HepG2 (cell line): ENCODE measurements around the gene SPACDR. TPM values are rescaled to one million over a fixed set of nuclear protein-coding genes. Genes with fewer than 3 reads are reported as not detected.
A peak's percentile ranks its signal among the peaks of the same experiment; 100 is the strongest.

Source experiments
- ATAC-seq: fragments of 200-7000 bp; cut with Tn5 transposase; 3 replicates; pipeline ENCODE4 v1.9.1; 2020; ENCODE audit warnings: mild to moderate bottlenecking, moderate library complexity
- BruUV-seq: library from RNA; stranded (reverse); fragments of 400-500 nt; replicated peaks from 2 replicates; lab custom pipeline; 2021; lab: Mats Ljungman, UMichigan
- CTCF ChIA-PET: fragments of 300-600 bp; formaldehyde crosslinking; extraction: SDS; loops from one replicate; lab custom pipeline; 2021; ENCODE audit warnings: low total read pairs, inconsistent platforms, low intra/inter-chr PET ratio; lab: Yijun Ruan, JAX
- POLR2A ChIA-PET: fragments of 350-600 bp; sonication (Branson Sonifier 250); formaldehyde crosslinking; loops from one replicate; lab custom pipeline; 2020; ENCODE audit warnings: antibody characterized with exemption, inconsistent platforms; lab: Yijun Ruan, JAX
- DNase-seq: peaks from one replicate; pipeline ENCODE4 v3.0.0-alpha.2; 2015; ENCODE audit warnings: low spot score
- FAIRE-seq: peaks from 3 replicates; lab custom pipeline; 2011; peaks lifted over from hg19 to GRCh38; lab: Jason Lieb, UNC
- H2AFZ ChIP-seq: one replicate; pipeline ENCODE4 v1.6.1; 2011; ENCODE audit warnings: low read length, inconsistent platforms
- H3K27ac ChIP-seq: fragments of 300-600 bp; 3 replicates; pipeline ENCODE4 v1.8.0; 2011; ENCODE audit warnings: mixed run types, mild to moderate bottlenecking, mixed read lengths, low read length, inconsistent platforms; ENCODE audit not compliant: insufficient read depth; ENCODE audit errors: extremely low read length
- H3K27me3 ChIP-seq, 2 experiments: fragments of 200-600 bp in 1 of 2; 2 replicates in 1 of 2; 3 replicates in 1 of 2; pipeline versions ENCODE4 v1.6.0 to v1.8.0; 2011; ENCODE audit warnings: low read length in 2 of 2, mild to moderate bottlenecking in 2 of 2, moderate library complexity in 2 of 2, inconsistent platforms in 1 of 2; ENCODE audit not compliant: insufficient read depth in 2 of 2, control insufficient read depth in 1 of 2
- H3K36me3 ChIP-seq, 2 experiments: fragments of 200-600 bp in 1 of 2; replicated peaks in 1 of 2; 2 replicates in 1 of 2; 3 replicates in 1 of 2; pipeline versions ENCODE4 v1.5.1 to v1.8.0; 2011; ENCODE audit warnings: low read length in 2 of 2, inconsistent platforms in 1 of 2; ENCODE audit not compliant: insufficient read depth in 2 of 2, control insufficient read depth in 1 of 2
- H3K4me1 ChIP-seq: 2 replicates; pipeline ENCODE4 v1.5.1; 2012; ENCODE audit warnings: low read length, inconsistent platforms; ENCODE audit not compliant: insufficient read depth
- H3K4me2 ChIP-seq: 2 replicates; pipeline ENCODE4 v1.6.0; 2011; ENCODE audit warnings: low read depth, low read length, inconsistent platforms
- H3K4me3 ChIP-seq, 3 experiments: fragments of 200-600 bp in 1 of 3; sonication (generic), shearing (Covaris generic) in 1 of 3; replicated peaks in 1 of 3; 2 replicates each; pipeline ENCODE4 v1.5.1; 2011 to 2016; ENCODE audit warnings: low read length in 3 of 3, inconsistent platforms in 2 of 3, low read depth in 2 of 3, mild to moderate bottlenecking in 2 of 3, control low read depth in 1 of 3, mixed read lengths in 1 of 3; ENCODE audit not compliant: insufficient read depth in 1 of 3
- H3K79me2 ChIP-seq: one replicate; pipeline ENCODE4 v1.6.1; 2011; ENCODE audit warnings: low read length, inconsistent platforms; ENCODE audit not compliant: insufficient read depth
- H3K9ac ChIP-seq: 2 replicates; pipeline ENCODE4 v1.6.0; 2011; ENCODE audit warnings: mild to moderate bottlenecking, low read depth, low read length, inconsistent platforms; ENCODE audit not compliant: insufficient read depth
- H3K9me3 ChIP-seq: 2 replicates; pipeline ENCODE4 v1.5.1; 2012; ENCODE audit warnings: mild to moderate bottlenecking, low read length
- H4K20me1 ChIP-seq: 2 replicates; pipeline ENCODE4 v1.6.0; 2011; ENCODE audit warnings: inconsistent platforms, mild to moderate bottlenecking, low read length, moderate library complexity; ENCODE audit not compliant: insufficient read depth
- FIP1L1 ChIP-seq: fragments of 200-400 bp; formaldehyde crosslinking; IDR thresholded peaks from 2 replicates; pipeline ENCODE4 v1.6.1; 2018; ENCODE audit warnings: low read depth, mild to moderate bottlenecking, low read length, moderate library complexity, borderline replicate concordance; ENCODE audit not compliant: insufficient read depth
- KMT2A ChIP-seq: sonication (generic); formaldehyde crosslinking; IDR thresholded peaks from 2 replicates; pipeline ENCODE4 v1.4.0; 2020; ENCODE audit warnings: missing genetic modification reagents
- MLX ChIP-seq: IDR thresholded peaks from 2 replicates; pipeline ENCODE4 v1.6.1; 2016
- NR0B2 ChIP-seq: sonication (generic); formaldehyde crosslinking; IDR thresholded peaks from 2 replicates; pipeline ENCODE4 v1.4.0; 2020; ENCODE audit warnings: mild to moderate bottlenecking, missing genetic modification reagents
- PATZ1 ChIP-seq: sonication (generic); formaldehyde crosslinking; IDR thresholded peaks from 2 replicates; pipeline ENCODE4 v1.4.0; 2020; ENCODE audit warnings: missing genetic modification reagents
- PRPF4 ChIP-seq: fragments of 200-400 bp; formaldehyde crosslinking; IDR thresholded peaks from 2 replicates; pipeline ENCODE4 v1.6.1; 2016; ENCODE audit warnings: low read length, low read depth; ENCODE audit not compliant: poor library complexity, severe bottlenecking
- TAF1 ChIP-seq: sonication (generic); formaldehyde crosslinking; IDR thresholded peaks from 2 replicates; pipeline ENCODE4 v1.4.0; 2020; ENCODE audit warnings: missing genetic modification reagents
- THRA ChIP-seq: sonication (generic); formaldehyde crosslinking; IDR thresholded peaks from 2 replicates; pipeline ENCODE4 v1.4.0; 2020; ENCODE audit warnings: missing genetic modification reagents, borderline replicate concordance
- TRIM22 ChIP-seq: fragments of 450-650 bp; IDR thresholded peaks from 2 replicates; pipeline ENCODE4 v1.6.1; 2017
- TSC22D2 ChIP-seq: sonication (generic); formaldehyde crosslinking; IDR thresholded peaks from 2 replicates; pipeline ENCODE4 v1.5.1; 2020; ENCODE audit warnings: missing genetic modification reagents, mild to moderate bottlenecking, borderline replicate concordance
- ZIK1 ChIP-seq: sonication (generic); formaldehyde crosslinking; IDR thresholded peaks from 2 replicates; pipeline ENCODE4 v1.5.0; 2020; ENCODE audit warnings: mild to moderate bottlenecking, low read depth, missing genetic modification reagents, borderline replicate concordance
- ZMYM2 ChIP-seq: sonication (generic); formaldehyde crosslinking; IDR thresholded peaks from 2 replicates; pipeline ENCODE4 v1.8.0; 2022; ENCODE audit warnings: mild to moderate bottlenecking, missing genetic modification reagents
- ZNF232 ChIP-seq: sonication (generic); formaldehyde crosslinking; IDR thresholded peaks from 2 replicates; pipeline ENCODE4 v1.4.0; 2020; ENCODE audit warnings: missing genetic modification reagents, borderline replicate concordance
- ZNF282 ChIP-seq: fragments of 450-650 bp; IDR thresholded peaks from 2 replicates; pipeline ENCODE4 v1.6.1; 2018; ENCODE audit not compliant: partially characterized antibody
- ZNF484 ChIP-seq: sonication (generic); formaldehyde crosslinking; IDR thresholded peaks from 2 replicates; pipeline ENCODE4 v1.5.1; 2020; ENCODE audit warnings: mild to moderate bottlenecking, low read depth, missing genetic modification reagents, borderline replicate concordance
- ZNF784 ChIP-seq: sonication (generic); formaldehyde crosslinking; IDR thresholded peaks from 2 replicates; pipeline ENCODE4 v1.5.1; 2020; ENCODE audit warnings: missing genetic modification reagents, mild to moderate bottlenecking, borderline replicate concordance
- WGBS: methylation state at CpG from one replicate; pipeline ENCODE4 v1.1.6; 2017; ENCODE audit warnings: low lambda C conversion rate; 5-methylcytosine and 5-hydroxymethylcytosine counted together
- in situ Hi-C: cut with HindIII; loops from 2 replicates; pipeline ENCODE4 v1.10.0; 2017; ENCODE audit warnings: low pct_unique_long_range_greater_than_20kb; ENCODE audit not compliant: extremely low pct_ligation_motif_present
- intact Hi-C: fragments of 100-400 bp; cut with micrococcal nuclease; formaldehyde crosslinking; loops from one replicate; pipeline ENCODE4 v1.10.0; 2022; ENCODE audit not compliant: unreplicated experiment
- polyA plus RNA-seq, 8 experiments: library from polyadenylated mRNA; depleted of rRNA in 3 of 8; stranded (reverse) in 7 of 8; unstranded in 1 of 8; fragments of >200 nt; fragmentation: Illumina TruSeq in 4 of 8; extraction: Trizol in 4 of 8; gene quantifications; 2 replicates each; pipeline versions ENCODE4 v1.2.1 to v1.2.3, GENCODE V29; 2011 to 2016; ENCODE audit warnings: low read depth in 4 of 8, missing spikeins in 1 of 8, mixed read lengths in 1 of 8; ENCODE audit not compliant: insufficient read depth in 1 of 8
- total RNA-seq, 5 experiments: library from RNA; depleted of rRNA; stranded (reverse); fragments of >200 nt; fragmentation: Illumina TruSeq; extraction: Trizol; gene quantifications; 2 replicates each; pipeline ENCODE4 v1.2.3, GENCODE V29; 2016; ENCODE audit warnings: low read depth in 1 of 5

SPACDR gene
- total and polyA plus RNA-seq, 2 of the 13 experiments (the other 11 are each of a cell fraction or from before 2014, with no cell fraction given) = 0.41 TPM; not detected in 1

- peak overlapping the region in 1 of 3 experiments; percentile 75; a peak in 3 of 6 replicates for H3K4me3 ChIP-seq
- POLR2A ChIA-PET = interaction anchor here (1.0 to 4.8 kb wide), 27 partner anchors 8 to 699 kb away, joined by 3 to 199 read pairs (median 9); partner anchors contain the start of genes AGFG2, AP4M1, FBXO24 and LAMTOR4
- H3K9me3 ChIP-seq = no peaks in the 10 kb centered on the region
- no peak overlapping the region for H3K9ac ChIP-seq
- H4K20me1 ChIP-seq = no peaks in the 10 kb centered on the region; the same call in 1 of the 2 replicates
- peak overlapping the region; percentile 31 for H2AFZ ChIP-seq
- no peak overlapping the region for H3K27ac ChIP-seq
- H3K36me3 ChIP-seq = peaks cover 0 to 15% of the 10 kb centered on the region in 2 experiments; a peak in 2 of 5 replicates
- CTCF ChIA-PET = no interaction called here
- no TSS peak for BruUV-seq
- intact Hi-C loops = loop anchor here (2.0 kb wide), 1 partner anchor 17 kb away; no protein-coding TSS in a partner anchor
- H3K79me2 ChIP-seq = peaks cover 23% of the 10 kb centered on the region
- ATAC-seq (no peak), DNase-seq (no peak), FAIRE-seq (no peak)
- in situ Hi-C loops = no loop called here
- H3K4me2 ChIP-seq = peak overlapping the region; percentile 94
- peaks cover 31% of the 10 kb centered on the region for H3K4me1 ChIP-seq
- H3K27me3 ChIP-seq = no peaks in the 10 kb centered on the region; a peak in 1 of 5 replicates
- WGBS = 97% methylated on average over 14 of the region's 16 CpGs
- TF ChIP-seq TRIM22 (no peak), ZNF784 (CRISPR knock-in tag) (no peak), NR0B2 (no peak), TAF1 (CRISPR knock-in tag) (no peak), ZNF282 (no peak), PATZ1 (no peak), ZMYM2 (peak; percentile 84; the same call in 1 of the 2 replicates), ZNF484 (CRISPR knock-in tag) (no peak), MLX (CRISPR knock-in tag) (no peak), TSC22D2 (CRISPR knock-in tag) (no peak), THRA (CRISPR knock-in tag) (no peak), FIP1L1 (no peak), ZIK1 (CRISPR knock-in tag) (no peak), PRPF4 (peak; percentile 12), KMT2A (CRISPR knock-in tag) (no peak), ZNF232 (CRISPR knock-in tag) (no peak)
Measured at GRCh38 chr7:100427762-100428198, 36.3 kb downstream of the SPACDR start.
